IMR-90 (cell line): ENCODE results near the gene DGAT2. TPM values are rescaled to one million over a fixed set of nuclear protein-coding genes. Genes with fewer than 3 reads are reported as not detected.

ENCODE experiments used
- ATAC-seq: fragments of 200-7000 bp; cut with Tn5 transposase; 2 replicates; pipeline ENCODE4 v1.9.1; 2020; ENCODE audit warnings: low read depth, mild to moderate bottlenecking, moderate library complexity
- BruUV-seq: library from RNA; stranded (reverse); fragments of 400-500 nt; replicated peaks from 2 replicates; lab custom pipeline; 2021; lab: Mats Ljungman, UMichigan
- CTCF ChIA-PET: fragments of 300-600 bp; formaldehyde crosslinking; extraction: SDS; loops from one replicate; lab custom pipeline; 2021; ENCODE audit warnings: antibody characterized with exemption; lab: Yijun Ruan, JAX
- POLR2A ChIA-PET: fragments of 300-600 bp; sonication (Branson Sonifier 250); formaldehyde crosslinking; loops from one replicate; lab custom pipeline; 2022; ENCODE audit warnings: antibody characterized with exemption; ENCODE audit not compliant: unreplicated experiment; lab: Charles Lee
- DNase-seq: peaks from one replicate; pipeline ENCODE4 v3.0.0; 2013
- H2AFZ ChIP-seq: replicated peaks from 2 replicates; pipeline ENCODE3; 2013; ENCODE audit warnings: low read length, mild to moderate bottlenecking; ENCODE audit not compliant: poor library complexity
- H2AK5ac ChIP-seq: 2 replicates; pipeline ENCODE4 v1.6.1; 2013; ENCODE audit warnings: low read depth, low read length, inconsistent platforms
- H2AK9ac ChIP-seq: replicated peaks from 2 replicates; pipeline ENCODE3; 2013; ENCODE audit warnings: mild to moderate bottlenecking, low read depth, low read length, moderate library complexity; ENCODE audit not compliant: poor library complexity
- H2BK120ac ChIP-seq: 2 replicates; pipeline ENCODE4 v1.6.1; 2013; ENCODE audit warnings: low read depth, low read length, inconsistent platforms
- H2BK15ac ChIP-seq: 3 replicates; pipeline ENCODE4 v1.6.1; 2013; ENCODE audit warnings: low read depth, low read length, inconsistent platforms
- H2BK20ac ChIP-seq: 2 replicates; pipeline ENCODE4 v1.6.1; 2013; ENCODE audit warnings: low read depth, mild to moderate bottlenecking, inconsistent platforms, low read length, moderate library complexity
- H2BK5ac ChIP-seq: 2 replicates; pipeline ENCODE4 v1.6.1; 2013; ENCODE audit warnings: mild to moderate bottlenecking, low read depth, low read length, inconsistent platforms; ENCODE audit not compliant: poor library complexity, severe bottlenecking
- H3K14ac ChIP-seq: replicated peaks from 2 replicates; pipeline ENCODE4 v1.6.1; 2013; ENCODE audit warnings: low read depth, low read length, inconsistent platforms
- H3K18ac ChIP-seq: 2 replicates; pipeline ENCODE4 v1.6.1; 2013; ENCODE audit warnings: low read depth, low read length, control low read depth
- H3K23ac ChIP-seq: 2 replicates; pipeline ENCODE4 v1.6.1; 2013; ENCODE audit warnings: low read depth, low read length, inconsistent platforms
- H3K27ac ChIP-seq: 2 replicates; pipeline ENCODE4 v1.5.1; 2013; ENCODE audit warnings: mild to moderate bottlenecking, control low read depth, low read length; ENCODE audit not compliant: insufficient read depth
- H3K27me3 ChIP-seq: 2 replicates; pipeline ENCODE4 v1.6.1; 2013; ENCODE audit warnings: low read length; ENCODE audit not compliant: control insufficient read depth, insufficient read depth
- H3K36me3 ChIP-seq: 2 replicates; pipeline ENCODE4 v1.6.1; 2013; ENCODE audit warnings: low read length, mixed read lengths; ENCODE audit not compliant: control insufficient read depth, insufficient read depth
- H3K4ac ChIP-seq: 2 replicates; pipeline ENCODE4 v1.6.1; 2013; ENCODE audit warnings: low read depth, low read length, inconsistent platforms
- H3K4me1 ChIP-seq: 2 replicates; pipeline ENCODE4 v1.6.1; 2013; ENCODE audit warnings: low read length, mixed read lengths; ENCODE audit not compliant: control insufficient read depth, insufficient read depth
- H3K4me2 ChIP-seq: 2 replicates; pipeline ENCODE4 v1.6.1; 2013; ENCODE audit warnings: low read depth, mild to moderate bottlenecking, control low read depth, low read length, moderate library complexity
- H3K4me3 ChIP-seq: 2 replicates; pipeline ENCODE4 v1.5.1; 2013; ENCODE audit warnings: low read depth, mild to moderate bottlenecking, control low read depth, low read length, moderate library complexity; ENCODE audit not compliant: insufficient read depth
- H3K56ac ChIP-seq: 2 replicates; pipeline ENCODE4 v1.6.1; 2013; ENCODE audit warnings: low read length, inconsistent platforms; ENCODE audit not compliant: insufficient read depth; ENCODE audit errors: extremely low read depth
- H3K79me1 ChIP-seq, 2 experiments: 2 replicates each; pipeline ENCODE4 v1.6.1; 2013; ENCODE audit warnings: low read length in 2 of 2, inconsistent platforms in 1 of 2, low read depth in 1 of 2
- H3K9ac ChIP-seq: 2 replicates; pipeline ENCODE4 v1.6.1; 2013; ENCODE audit warnings: low read depth, low read length, control low read depth
- H3K9me1 ChIP-seq: 2 replicates; pipeline ENCODE4 v1.6.1; 2013; ENCODE audit warnings: low read length, inconsistent platforms; ENCODE audit not compliant: insufficient read depth
- H3K9me3 ChIP-seq: 2 replicates; pipeline ENCODE4 v1.6.1; 2013; ENCODE audit warnings: low read length; ENCODE audit not compliant: control insufficient read depth, insufficient read depth
- H4K20me1 ChIP-seq: 2 replicates; pipeline ENCODE4 v1.6.1; 2013; ENCODE audit warnings: low read length, inconsistent platforms; ENCODE audit not compliant: insufficient read depth
- H4K5ac ChIP-seq: 2 replicates; pipeline ENCODE4 v1.6.1; 2013; ENCODE audit warnings: mild to moderate bottlenecking, low read depth, low read length, control low read depth
- H4K8ac ChIP-seq, 2 experiments: 2 replicates each; pipeline ENCODE4 v1.6.1; 2013; ENCODE audit warnings: low read depth in 2 of 2, low read length in 2 of 2, control low read depth in 1 of 2, inconsistent platforms in 1 of 2
- H4K91ac ChIP-seq: 2 replicates; pipeline ENCODE4 v1.6.1; 2013; ENCODE audit warnings: low read depth, low read length, inconsistent platforms; ENCODE audit not compliant: insufficient read depth
- CHD1 ChIP-seq: IDR thresholded peaks from 2 replicates; pipeline ENCODE4 v1.6.1; 2012; ENCODE audit warnings: low read depth, low read length, improper control_type of control experiment
- FOS ChIP-seq: fragments of 150-350 bp; IDR thresholded peaks from 2 replicates; pipeline ENCODE4 v1.6.1; 2016; ENCODE audit warnings: low read depth, low read length
- MAFK ChIP-seq: IDR thresholded peaks from 2 replicates; pipeline ENCODE4 v1.6.1; 2012; ENCODE audit warnings: low read depth, low read length, improper control_type of control experiment
- MXI1 ChIP-seq: IDR thresholded peaks from 2 replicates; pipeline ENCODE4 v1.6.1; 2012; ENCODE audit warnings: low read depth, mild to moderate bottlenecking, low read length, moderate library complexity, borderline replicate concordance
- SMC3 ChIP-seq: fragments of 150-350 bp; IDR thresholded peaks from 2 replicates; pipeline ENCODE4 v1.6.1; 2016; ENCODE audit warnings: low read depth, mild to moderate bottlenecking, antibody characterized with exemption, low read length, moderate library complexity
- WGBS, 2 experiments: methylation state at CpG; one replicate each; pipeline versions ENCODE4 v1.1.5 to v1.1.7; 2013; ENCODE audit warnings: missing lambda C conversion rate in 2 of 2; ENCODE audit not compliant: insufficient read length in 1 of 2; ENCODE audit errors: extremely low coverage in 2 of 2; 5-methylcytosine and 5-hydroxymethylcytosine counted together
- dilution Hi-C: fragments of 300-500 bp; cut with HindIII; formaldehyde crosslinking; loops from one replicate; pipeline ENCODE4 v1.14.3; 2018; ENCODE audit warnings: low sequenced_read_pairs; ENCODE audit not compliant: unreplicated experiment
- in situ Hi-C: fragments of 300-500 bp; cut with MboI; formaldehyde crosslinking; loops from 3 replicates; pipeline ENCODE4 v1.14.3; 2019; ENCODE audit warnings: low sequenced_read_pairs, inconsistent platforms, mixed read lengths
- intact Hi-C: fragments of 100-400 bp; cut with micrococcal nuclease; formaldehyde crosslinking; loops from 2 replicates; pipeline ENCODE4 v1.10.0; 2022
- polyA plus RNA-seq, 3 experiments: library from polyadenylated mRNA; depleted of rRNA; stranded (reverse); fragments of >200 nt; gene quantifications; 2 replicates each; pipeline ENCODE4 v1.2.3, GENCODE V29; 2012; ENCODE audit warnings: low replicate concordance in 1 of 3
- total RNA-seq: library from RNA; depleted of rRNA; stranded (reverse); fragments of >200 nt; gene quantifications from 2 replicates; pipeline ENCODE4 v1.2.3, GENCODE V29; 2012

DGAT2 gene
- total and polyA plus RNA-seq, 2 of the 4 experiments (the other 2 are of a cell fraction): 2.3 to 2.4 TPM

DNA sequence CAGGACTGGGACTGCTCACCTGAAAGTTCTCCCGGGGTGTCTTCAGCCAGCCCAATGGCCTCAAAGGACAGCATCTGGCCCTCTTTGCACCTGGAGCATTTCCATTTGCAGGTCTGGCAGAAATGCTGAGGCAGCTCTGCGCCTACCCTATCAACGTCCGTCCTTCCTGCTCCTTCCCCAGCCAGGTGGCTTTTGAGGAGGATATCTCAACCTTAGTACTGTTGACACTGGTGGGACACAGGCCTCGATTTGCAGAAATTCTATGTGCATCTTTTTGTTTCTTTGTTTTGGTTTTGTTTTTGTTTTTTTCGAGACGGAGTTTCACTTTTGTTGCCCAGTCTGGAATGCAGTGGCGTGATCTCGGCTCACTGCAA, 45.9 kb upstream of the DGAT2 start (continued):
- TF ChIP-seq FOS: no peak
- TF ChIP-seq MAFK: no peak
- TF ChIP-seq CHD1: no peak
- no peak for TF ChIP-seq SMC3
- no peak for TF ChIP-seq MXI1

DNA sequence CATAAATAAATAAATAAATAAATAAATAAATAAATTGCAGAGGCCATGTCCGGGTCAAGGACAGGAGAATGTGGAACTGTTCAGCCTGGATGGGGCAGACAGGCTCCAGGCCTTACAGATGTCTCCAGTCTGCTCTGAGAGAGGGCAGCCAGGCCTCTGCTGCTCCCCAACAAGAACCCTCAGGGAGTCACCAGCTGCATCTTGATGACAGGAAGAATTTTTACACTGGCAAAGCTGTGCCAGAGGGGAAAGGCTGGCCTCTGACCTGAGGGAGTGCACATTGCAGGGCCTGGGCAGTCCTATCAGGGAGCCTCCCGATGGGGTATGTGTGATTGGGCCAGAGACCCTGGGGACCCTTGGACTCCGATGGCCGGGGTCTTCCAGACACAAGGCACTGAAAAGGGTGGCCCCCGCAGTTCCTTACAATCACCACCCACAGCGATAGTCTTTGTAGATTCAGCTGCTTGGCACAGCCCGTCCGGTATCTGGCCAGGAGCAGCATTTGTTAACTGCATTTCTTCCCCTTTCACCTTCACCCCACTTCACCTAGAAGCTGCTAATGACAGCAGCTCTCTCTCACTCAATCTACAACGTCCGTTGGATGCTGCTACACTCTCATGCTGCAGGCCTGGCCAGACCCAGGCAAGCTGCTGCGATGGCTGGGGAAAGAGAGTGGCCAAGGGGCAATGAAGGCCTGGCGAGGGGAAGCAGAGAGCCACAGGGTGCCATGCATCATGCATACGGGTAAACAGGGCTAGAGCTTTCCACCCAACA, 42.8 kb upstream of the DGAT2 start:
- TF ChIP-seq MAFK: no peak
- intact Hi-C loops (no loop called here), in situ Hi-C loops (no loop called here), dilution Hi-C loops (no loop called here)
- Histone ChIP-seq H2BK120ac (no peak overlapping the region), H3K27ac (no peak overlapping the region), H3K36me3 (no peaks in the 10 kb centered on the region), H3K56ac (no peak overlapping the region), H2AFZ (peak overlapping the region; percentile 49), H3K4me3 (no peak overlapping the region), H3K9ac (no peak overlapping the region), H3K4me2 (no peak overlapping the region), H4K20me1 (no peaks in the 10 kb centered on the region), H3K23ac (no peak overlapping the region), H2BK15ac (no peak overlapping the region), H2AK5ac (no peak overlapping the region), H4K91ac (no peak overlapping the region), H2AK9ac (peak overlapping the region; percentile 37), H3K4ac (no peak overlapping the region), H2BK5ac (no peak overlapping the region), H3K27me3 (peaks cover 29% of the 10 kb centered on the region), H3K4me1 (no peaks in the 10 kb centered on the region), H3K9me3 (no peaks in the 10 kb centered on the region), H4K5ac (no peak overlapping the region), H3K18ac (no peak overlapping the region), H4K8ac (no peak overlapping the region), H3K14ac (no peak overlapping the region), H3K9me1 (no peaks in the 10 kb centered on the region), H3K79me1 (no peaks in the 10 kb centered on the region), H2BK20ac (no peak overlapping the region)
- ChIA-PET CTCF (no interaction called here), POLR2A (no interaction called here)
- no TSS peak for BruUV-seq
- DNase-seq: no peak
- no peak for ATAC-seq
- 64% methylated on average over 5 of the region's 13 CpGs; no CpG with 5 or more reads in 1 of the 2 experiments for WGBS, 2 experiments
